Activated CD4-positive, alpha-beta T cell treated with anti-CD3 and anti-CD28 coated beads, Interleukin-2, amount 50 U/mL, for 16 hours (primary cell): ENCODE measurements around the gene SRPRB.
"Not testable (repeated sequence)": the region's sequence is repeated elsewhere in the genome, so short reads cannot be mapped to it uniquely, and the experiment has no call there.

Source experiments
- DNase-seq: peaks from one replicate; pipeline ENCODE4 v3.0.0-alpha.2; 2020

The SRPRB gene

GRCh38 chr3:133779626-133780203 lies 25.9 kb upstream of the SRPRB start:
- no peak for DNase-seq

- DNase-seq = not testable (repeated sequence)
These were observed 24.9 kb upstream of the SRPRB start for GRCh38 chr3:133780756-133781155.

- DNase-seq = no peak
These were observed 24.0 kb upstream of the SRPRB start for GRCh38 chr3:133781570-133781969.

- DNase-seq = no peak
These were observed 23.2 kb upstream of the SRPRB start for GRCh38 chr3:133782454-133782853.

- no peak for DNase-seq
These were observed 21.9 kb upstream of the SRPRB start for GRCh38 chr3:133783762-133784161.

GRCh38 chr3:133788024-133788423 lies 17.6 kb upstream of the SRPRB start:
- no peak for DNase-seq

GRCh38 chr3:133792171-133792763 lies 13.3 kb upstream of the SRPRB start:
- DNase-seq = no peak

- DNase-seq = no peak
These were observed 8.1 kb upstream of the SRPRB start for GRCh38 chr3:133797396-133798105.

GRCh38 chr3:133799794-133800585 lies 5.6 kb upstream of the SRPRB start:
- DNase-seq = no peak

GRCh38 chr3:133803469-133803868 lies 2.1 kb upstream of the SRPRB start:
- DNase-seq = no peak

- DNase-seq = no peak
These were observed 719 bp upstream of the SRPRB start for GRCh38 chr3:133804896-133805295.

GRCh38 chr3:133805384-133805701 lies 272 bp upstream of the SRPRB start:
- no peak for DNase-seq

GRCh38 chr3:133812872-133813271 lies 7.3 kb downstream of the SRPRB start:
- DNase-seq = no peak

- no peak for DNase-seq
These were observed 9.8 kb downstream of the SRPRB start for GRCh38 chr3:133815386-133815785.

- no peak for DNase-seq
These were observed 14.5 kb downstream of the SRPRB start for GRCh38 chr3:133820129-133820528.

GRCh38 chr3:133820889-133821675 lies 15.5 kb downstream of the SRPRB start:
- DNase-seq = no peak

- DNase-seq = no peak
These were observed 16.4 kb downstream of the SRPRB start for GRCh38 chr3:133821767-133822638.

- no peak for DNase-seq
These were observed 19.4 kb downstream of the SRPRB start for GRCh38 chr3:133824961-133825485.

- no peak for DNase-seq
These were observed 20.5 kb downstream of the SRPRB start for GRCh38 chr3:133825969-133826727.

GRCh38 chr3:133827136-133827535 lies 21.5 kb downstream of the SRPRB start:
- no peak for DNase-seq

GRCh38 chr3:133827684-133828083 lies 22.1 kb downstream of the SRPRB start:
- no peak for DNase-seq
